Measurements from ENCODE around the gene LRRK1.

GRCh38 chr15:101044625-101045235, 125.6 kb downstream of the LRRK1 start:
- TF ChIP-seq CTCF (IDR thresholded peaks at IDR 0.05; ENCODE audit: low read length) (no peak), EZH2 (IDR thresholded peaks at IDR 0.05; ENCODE audit: borderline replicate concordance, low read length) (no peak)
